ENCODE results near the gene SFRP4. TPM values are rescaled to one million over a fixed set of nuclear protein-coding genes. Genes with fewer than 3 reads are reported as not detected.

SFRP4 gene
- total RNA-seq, 1 donor from 2014 or later: not detected

DNA sequence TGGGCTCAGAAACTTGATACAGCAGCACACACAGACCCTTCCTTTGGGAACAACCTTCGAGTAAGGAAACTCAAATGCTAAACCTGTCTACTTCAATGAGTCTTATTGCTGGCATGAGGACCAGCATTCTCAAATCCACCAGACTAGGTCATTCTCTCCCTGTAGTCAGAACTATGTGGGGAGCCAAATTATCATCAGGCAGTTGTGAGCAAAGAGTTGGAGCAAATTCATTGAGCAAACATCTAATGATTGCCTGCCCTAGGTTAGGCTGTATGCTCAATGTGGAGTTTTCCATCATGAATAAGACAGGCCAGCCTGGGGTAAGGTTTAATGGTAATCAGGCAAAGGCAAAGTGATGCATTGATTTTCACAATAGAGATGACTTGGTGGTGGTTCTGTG, 7.4 kb upstream of the SFRP4 start:
- DNase-seq (ENCODE audit: low read depth): no peak
- no peaks in the 10 kb centered on the region for H3K27me3 ChIP-seq (ENCODE audit: control insufficient read depth, insufficient read depth, low read length)
- H3K36me3 ChIP-seq (ENCODE audit: control insufficient read depth, insufficient read depth, low read length): no peaks in the 10 kb centered on the region
- no peak for TF ChIP-seq CTCF (IDR thresholded peaks at IDR 0.05; ENCODE audit: insufficient read depth, low read length, poor library complexity, severe bottlenecking)
- H3K4me3 ChIP-seq (ENCODE audit: low read depth, low read length): no peak overlapping the region

DNA sequence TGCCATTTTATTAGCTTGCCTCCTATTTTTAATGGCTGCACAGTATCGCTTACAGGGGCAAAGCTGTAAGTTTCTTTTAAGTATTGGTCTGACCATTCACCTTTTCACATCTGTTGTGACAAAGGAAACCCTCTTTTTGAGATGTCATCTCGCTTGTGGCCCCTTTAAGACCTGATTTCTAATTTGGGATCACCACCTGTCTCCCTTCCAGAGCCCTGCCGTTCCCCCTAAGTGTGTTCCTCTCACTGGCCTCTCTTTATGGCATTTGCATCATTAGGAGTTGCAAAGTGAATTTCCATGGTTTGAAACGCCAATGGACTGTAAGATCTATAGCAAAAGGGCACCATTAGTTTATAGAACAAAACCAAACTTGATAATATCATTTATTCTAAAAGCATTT, 5.3 kb upstream of the SFRP4 start:
- Histone ChIP-seq H3K36me3 (ENCODE audit: control insufficient read depth, insufficient read depth, low read length) (no peaks in the 10 kb centered on the region), H3K27me3 (ENCODE audit: control insufficient read depth, insufficient read depth, low read length) (no peaks in the 10 kb centered on the region), H3K4me3 (ENCODE audit: low read depth, low read length) (peak overlapping the region; percentile 19)
- no peak for DNase-seq (ENCODE audit: low read depth)
- no peak for TF ChIP-seq CTCF (IDR thresholded peaks at IDR 0.05; ENCODE audit: insufficient read depth, low read length, poor library complexity, severe bottlenecking)

DNA sequence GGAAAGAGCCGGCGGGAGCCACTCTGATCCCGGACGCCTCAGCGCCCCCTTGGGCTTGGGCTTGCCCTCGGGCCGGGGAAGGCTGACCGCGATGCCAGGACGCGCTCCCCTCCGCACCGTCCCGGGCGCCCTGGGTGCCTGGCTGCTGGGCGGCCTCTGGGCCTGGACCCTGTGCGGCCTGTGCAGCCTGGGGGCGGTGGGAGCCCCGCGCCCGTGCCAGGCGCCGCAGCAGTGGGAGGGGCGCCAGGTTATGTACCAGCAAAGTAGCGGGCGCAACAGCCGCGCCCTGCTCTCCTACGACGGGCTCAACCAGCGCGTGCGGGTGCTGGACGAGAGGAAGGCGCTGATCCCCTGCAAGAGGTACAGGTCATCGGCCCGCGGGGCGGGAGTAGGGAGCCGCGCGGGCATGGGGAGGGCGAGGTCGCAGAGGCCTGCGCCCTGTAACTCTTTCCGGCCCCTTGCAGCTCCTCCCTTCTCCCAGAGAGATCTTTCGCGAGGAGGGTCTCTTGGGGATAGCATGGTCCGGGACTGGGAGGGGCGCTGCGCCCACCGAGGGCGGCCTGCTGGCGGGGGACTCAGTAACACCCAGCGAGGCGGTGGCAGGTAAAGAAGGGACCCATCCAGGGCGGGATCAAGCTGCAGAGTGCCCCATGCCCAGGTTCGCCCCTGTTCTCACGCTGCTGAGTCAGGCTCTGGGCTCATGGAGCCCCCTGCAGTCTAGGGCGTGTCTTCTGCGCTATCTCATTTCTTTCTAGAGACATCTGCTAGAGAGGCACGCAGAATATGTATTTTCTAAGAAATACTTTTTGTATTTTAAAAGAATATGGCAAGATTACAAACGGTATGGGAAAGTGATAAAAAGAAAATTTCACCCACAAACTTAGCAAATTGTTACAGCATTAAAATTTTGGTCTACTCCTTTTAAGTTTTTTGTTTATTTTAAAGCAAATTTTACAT, 4.5 kb upstream of the SFRP4 start:
- Histone ChIP-seq H3K36me3 (ENCODE audit: control insufficient read depth, insufficient read depth, low read length) (no peaks in the 10 kb centered on the region), H3K4me3 (ENCODE audit: low read depth, low read length) (peak overlapping the region; percentile 82), H3K27me3 (ENCODE audit: control insufficient read depth, insufficient read depth, low read length) (peaks cover 4% of the 10 kb centered on the region)
- no peak for DNase-seq (ENCODE audit: low read depth)
- TF ChIP-seq CTCF (IDR thresholded peaks at IDR 0.05; ENCODE audit: insufficient read depth, low read length, poor library complexity, severe bottlenecking): peak; percentile 36

DNA sequence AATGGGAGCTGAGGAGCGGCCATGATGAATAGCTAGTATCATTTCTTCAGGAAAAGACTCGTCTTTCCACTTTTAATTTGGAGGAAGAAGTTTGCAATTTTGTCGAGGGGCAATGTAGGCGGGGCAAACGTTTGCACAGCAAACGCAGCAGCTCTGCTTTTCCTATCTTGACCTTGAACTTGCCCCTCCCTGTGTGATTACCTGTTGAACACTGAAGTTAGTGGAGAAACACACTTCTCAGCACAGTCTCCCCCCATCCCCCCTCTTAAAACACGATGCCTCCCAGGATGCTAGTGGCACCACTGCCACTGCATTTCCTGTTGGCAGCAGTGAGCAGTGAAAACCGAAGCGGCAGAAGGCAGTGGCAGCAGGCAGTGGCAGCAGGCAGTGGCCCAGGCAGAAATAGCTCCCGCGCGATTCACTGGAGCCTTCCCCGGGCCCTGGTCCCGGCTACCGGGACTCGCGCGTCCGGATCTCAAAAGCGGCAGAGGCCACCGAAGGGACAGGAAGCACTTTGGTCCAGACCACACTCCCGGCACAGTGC, 3.8 kb upstream of the SFRP4 start, which contains the start of gene EPDR1:
TSS of gene EPDR1 (plus strand) at position 336 of the 544 bp plus-strand sequence. CDS start 300 bp downstream, outside the sequence.
- Histone ChIP-seq H3K36me3 (ENCODE audit: control insufficient read depth, insufficient read depth, low read length) (no peaks in the 10 kb centered on the region), H3K4me3 (ENCODE audit: low read depth, low read length) (peak within 1 kb of the TSS; percentile 82), H3K27me3 (ENCODE audit: control insufficient read depth, insufficient read depth, low read length) (peaks cover 7% of the 10 kb centered on the region)
- no peak for DNase-seq (ENCODE audit: low read depth)
- peak; percentile 32 for TF ChIP-seq CTCF (IDR thresholded peaks at IDR 0.05; ENCODE audit: insufficient read depth, low read length, poor library complexity, severe bottlenecking)

DNA sequence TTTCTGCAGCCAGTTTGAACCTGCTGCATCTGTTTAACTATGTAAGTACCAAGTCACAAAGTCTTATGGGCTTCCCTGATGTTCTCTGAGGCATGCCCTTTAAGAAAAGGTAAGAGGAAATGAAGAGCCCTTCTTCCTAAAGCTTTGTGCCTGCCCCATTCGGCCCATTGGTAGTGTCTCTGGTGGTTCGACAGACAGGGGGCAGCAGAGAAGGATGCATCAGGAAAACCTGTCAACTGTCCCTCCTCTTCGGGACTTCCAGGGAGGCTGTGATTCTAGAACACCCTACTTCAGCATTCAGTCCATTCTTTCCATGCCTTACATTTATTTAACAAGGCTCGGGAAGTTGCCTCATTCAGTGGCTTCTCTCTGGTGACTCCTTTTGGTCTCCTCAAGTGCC, 1.9 kb upstream of the SFRP4 start:
- peak; percentile 4 for TF ChIP-seq CTCF (IDR thresholded peaks at IDR 0.05; ENCODE audit: insufficient read depth, low read length, poor library complexity, severe bottlenecking)
- no peak overlapping the region for H3K4me3 ChIP-seq (ENCODE audit: low read depth, low read length)
- peaks cover 7% of the 10 kb centered on the region for H3K27me3 ChIP-seq (ENCODE audit: control insufficient read depth, insufficient read depth, low read length)
- no peak for DNase-seq (ENCODE audit: low read depth)
- H3K36me3 ChIP-seq (ENCODE audit: control insufficient read depth, insufficient read depth, low read length): no peaks in the 10 kb centered on the region
